HG02970 (cell line): ENCODE data around the gene HAND1.
A peak's percentile ranks its signal among the peaks of the same experiment; 100 is the strongest.

ENCODE experiments used
- ATAC-seq: cut with Tn5 transposase; IDR thresholded peaks from one replicate; pipeline ENCODE4 v1.9.1; 2021; ENCODE audit warnings: mild to moderate bottlenecking, moderate library complexity, moderate number of reproducible peaks; ENCODE audit not compliant: unreplicated experiment, low FRiP score

The HAND1 gene

GRCh38 chr5:154461531-154461930 is 16.5 kb downstream of the HAND1 start:
- ATAC-seq: no peak

GRCh38 chr5:154460172-154460571 is 17.9 kb downstream of the HAND1 start:
- ATAC-seq: no peak

GRCh38 chr5:154459015-154459414 is 19.0 kb downstream of the HAND1 start:
- no peak for ATAC-seq

GRCh38 chr5:154456540-154456939 is 21.5 kb downstream of the HAND1 start:
- ATAC-seq: no peak

GRCh38 chr5:154455585-154455984 is 22.4 kb downstream of the HAND1 start:
- no peak for ATAC-seq

- ATAC-seq: no peak
Observed at GRCh38 chr5:154451957-154452356, 26.1 kb downstream of the HAND1 start.

- ATAC-seq: no peak
Observed at GRCh38 chr5:154449786-154450185, 28.2 kb downstream of the HAND1 start.

GRCh38 chr5:154447089-154447725 is 30.8 kb downstream of the HAND1 start:
- ATAC-seq: no peak

- ATAC-seq: peak; percentile 5
Observed at GRCh38 chr5:154446195-154447088, 31.6 kb downstream of the HAND1 start.

- ATAC-seq: peak; percentile 91
Observed at GRCh38 chr5:154445422-154446194, 32.4 kb downstream of the HAND1 start, which contains the start of gene SAP30L. TSS of gene SAP30L (plus strand) at chr5:154445997. CDS start at chr5:154446605, 608 bp downstream.

GRCh38 chr5:154444556-154445421 is 33.2 kb downstream of the HAND1 start:
- ATAC-seq: no peak

GRCh38 chr5:154442801-154443200 is 35.2 kb downstream of the HAND1 start:
- ATAC-seq: no peak

GRCh38 chr5:154440540-154440939 is 37.5 kb downstream of the HAND1 start:
- no peak for ATAC-seq

- ATAC-seq: no peak
Observed at GRCh38 chr5:154437281-154437965, 40.6 kb downstream of the HAND1 start.

- no peak for ATAC-seq
Observed at GRCh38 chr5:154435226-154435625, 42.8 kb downstream of the HAND1 start.

GRCh38 chr5:154430961-154431630 is 46.9 kb downstream of the HAND1 start:
- no peak for ATAC-seq

- ATAC-seq: no peak
Observed at GRCh38 chr5:154430466-154430865, 47.6 kb downstream of the HAND1 start.

- no peak for ATAC-seq
Observed at GRCh38 chr5:154429341-154429740, 48.7 kb downstream of the HAND1 start.

GRCh38 chr5:154428208-154428607 is 49.8 kb downstream of the HAND1 start:
- no peak for ATAC-seq
